Lung microvascular endothelial cell (primary cell): Measurements from ENCODE around the gene CCSER1. TPM values are rescaled to one million over a fixed set of nuclear protein-coding genes. Genes with fewer than 3 reads are reported as not detected.
"Not testable (repeated sequence)": the region's sequence is repeated elsewhere in the genome, so short reads cannot be mapped to it uniquely, and the experiment has no call there.

Experiments used
- DNase-seq, 2 donors: peaks; one replicate each; pipeline versions ENCODE4 v3.0.0 to v3.0.0-alpha.2; 2010; ENCODE audit warnings: low read depth in 2 of 2
- total RNA-seq: library from RNA; depleted of rRNA; stranded (reverse); fragments of >200 nt; gene quantifications from 2 replicates; pipeline ENCODE4 v1.2.1, GENCODE V29; 2014

The CCSER1 gene
- total RNA-seq, 1 donor from 2014 or later = 0.20 TPM

DNA sequence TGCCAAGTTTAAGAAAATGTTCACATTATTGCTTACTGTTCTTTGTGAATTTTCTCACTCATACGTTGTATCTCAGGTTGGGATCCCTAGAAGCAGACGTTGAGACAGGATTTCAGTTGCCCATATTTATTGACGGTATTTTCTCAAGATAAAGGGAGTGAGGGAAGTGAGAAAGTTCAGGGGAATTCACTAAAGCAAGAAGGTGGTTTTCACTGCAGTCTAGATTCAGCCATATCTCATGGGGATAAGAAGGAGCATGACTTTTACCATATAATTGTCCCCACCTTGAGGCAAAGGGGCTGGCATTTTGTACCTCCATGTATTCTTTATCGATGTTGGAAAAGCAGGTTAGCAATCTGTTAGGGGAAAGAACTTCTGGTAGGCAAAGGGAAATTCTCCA, 543.0 kb downstream of the CCSER1 start:
- DNase-seq = no peak

DNA sequence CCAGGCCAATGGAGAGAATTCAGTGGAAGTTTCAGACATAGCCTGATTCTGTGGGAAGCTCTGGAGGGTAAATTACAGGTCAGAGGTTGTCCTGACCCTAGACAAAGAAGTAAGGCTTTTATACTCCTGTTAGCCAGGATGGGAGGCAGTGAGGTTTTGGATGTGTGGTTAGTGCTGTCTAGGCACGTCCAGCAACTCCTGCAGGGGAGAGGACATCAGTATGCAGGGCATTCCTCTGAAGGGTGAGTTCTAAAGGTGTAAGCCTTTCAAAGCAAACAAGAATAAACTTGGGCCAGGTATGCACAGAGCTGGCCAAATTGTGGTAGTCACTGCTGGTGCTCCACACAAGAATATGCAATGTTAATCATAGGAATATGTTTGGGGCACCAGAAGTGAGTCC, 562.5 kb downstream of the CCSER1 start:
- no peak for DNase-seq

DNA sequence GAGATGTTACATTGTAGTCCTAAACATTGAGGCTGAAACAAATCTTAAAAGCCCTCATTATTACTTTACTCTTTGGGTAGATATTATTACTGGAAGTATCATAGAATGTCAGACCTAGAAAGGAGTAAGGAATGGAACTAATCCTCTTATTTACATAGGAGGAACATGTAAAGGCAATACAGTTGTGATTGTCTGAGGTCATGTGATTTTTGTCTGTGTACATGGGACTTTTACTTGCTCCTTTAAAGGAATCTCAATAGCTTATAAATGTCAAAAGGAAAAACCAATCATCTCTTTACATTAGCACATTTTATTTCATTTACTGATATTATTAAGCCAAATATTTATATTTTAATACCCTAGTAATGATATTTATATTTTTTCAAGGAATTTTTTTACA, 568.2 kb downstream of the CCSER1 start:
- no peak for DNase-seq

DNA sequence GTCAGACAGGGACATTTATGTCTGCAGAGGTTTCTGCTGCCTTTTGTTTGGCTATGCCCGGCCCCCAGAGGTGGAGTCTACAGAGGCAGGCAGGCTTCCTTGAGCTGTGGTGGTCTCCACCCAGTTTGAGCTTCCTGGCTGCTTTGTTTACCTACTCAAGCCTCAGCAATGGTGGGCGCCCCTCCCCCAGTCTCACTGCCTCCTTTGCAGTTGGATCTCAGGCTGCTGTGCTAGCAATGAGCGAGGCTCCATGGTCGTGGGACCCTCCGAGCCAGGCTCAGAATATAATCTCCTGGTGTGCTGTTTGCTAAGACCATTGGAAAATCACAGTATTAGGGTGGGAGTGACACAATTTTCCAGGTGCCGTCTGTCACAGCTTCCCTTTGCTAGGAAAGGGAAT, 578.3 kb downstream of the CCSER1 start:
- not testable (repeated sequence) for DNase-seq

DNA sequence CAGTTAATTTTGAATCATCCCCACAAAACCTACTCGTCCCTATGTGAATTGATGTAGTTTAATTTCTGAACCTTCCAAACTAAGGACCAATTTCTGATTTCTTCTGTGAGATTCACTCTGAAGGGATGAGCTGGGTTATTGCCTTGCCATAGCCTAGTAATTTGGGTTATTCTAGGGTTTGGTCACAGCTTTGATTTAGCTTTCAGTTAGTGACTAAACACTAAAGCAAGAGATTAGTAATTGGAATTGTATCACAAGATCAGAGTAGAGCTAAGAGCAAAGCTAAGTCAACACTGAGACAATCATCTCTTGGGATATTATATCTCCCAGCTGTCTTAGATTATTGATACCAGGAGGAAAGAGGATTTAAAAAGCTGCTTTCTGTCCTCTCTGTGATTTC, 588.0 kb downstream of the CCSER1 start:
- DNase-seq = no peak

DNA sequence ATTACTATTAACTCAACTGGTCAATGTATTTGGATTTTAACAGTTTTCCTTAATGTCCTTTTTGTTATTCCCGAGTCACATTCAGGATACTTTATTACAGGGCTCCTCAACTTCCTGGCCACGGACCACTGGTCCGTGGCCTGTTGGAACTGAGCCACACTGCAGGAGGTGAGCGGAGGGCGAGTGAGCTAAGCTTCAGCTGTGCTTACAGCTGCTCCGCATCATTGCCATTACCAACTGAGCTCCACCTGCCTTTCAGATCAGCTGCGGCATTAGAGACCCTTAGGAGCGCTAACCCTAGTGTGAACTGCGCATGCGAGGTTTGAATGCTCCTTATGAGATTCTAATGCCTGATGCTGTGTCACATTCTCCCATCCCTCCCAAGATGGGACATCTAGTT, 591.7 kb downstream of the CCSER1 start:
- no peak for DNase-seq

DNA sequence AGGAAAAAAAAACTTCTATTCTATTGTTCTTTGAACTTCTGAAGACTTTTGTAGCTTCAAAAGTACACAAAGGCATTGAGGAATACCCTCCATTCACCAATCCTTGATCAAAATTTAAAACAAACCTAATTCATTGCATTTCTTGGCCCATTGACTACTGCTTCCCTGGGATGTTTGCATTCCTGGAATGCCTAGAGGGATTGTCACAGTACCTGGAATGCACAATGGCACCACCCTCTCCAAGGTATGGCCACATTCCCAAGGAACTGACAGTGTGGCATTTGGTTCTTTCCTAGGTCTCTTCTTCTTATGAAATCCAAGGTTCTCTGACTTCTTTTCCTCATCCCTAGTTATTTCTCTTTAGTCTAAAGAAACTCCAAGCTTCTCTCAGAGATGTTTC, 600.7 kb downstream of the CCSER1 start:
- no peak for DNase-seq

DNA sequence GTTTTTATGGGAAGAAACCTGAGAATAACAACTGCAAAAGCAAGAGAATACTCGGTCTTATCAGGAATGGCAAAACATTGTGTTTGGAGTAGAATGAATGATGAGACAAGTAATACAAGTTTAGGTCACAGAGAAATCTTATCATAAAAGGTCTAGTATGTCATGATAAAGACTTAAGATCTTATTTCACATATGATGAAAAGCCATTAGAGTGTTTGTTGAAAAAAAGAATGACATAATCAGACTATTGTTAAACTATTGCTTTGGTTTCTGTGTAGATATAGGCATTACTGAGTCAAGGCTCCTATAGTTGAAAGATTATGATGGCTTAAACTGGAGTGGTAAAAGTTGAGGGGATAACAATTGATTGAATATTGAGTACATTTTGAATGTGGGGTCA, 603.6 kb downstream of the CCSER1 start:
- DNase-seq = no peak

DNA sequence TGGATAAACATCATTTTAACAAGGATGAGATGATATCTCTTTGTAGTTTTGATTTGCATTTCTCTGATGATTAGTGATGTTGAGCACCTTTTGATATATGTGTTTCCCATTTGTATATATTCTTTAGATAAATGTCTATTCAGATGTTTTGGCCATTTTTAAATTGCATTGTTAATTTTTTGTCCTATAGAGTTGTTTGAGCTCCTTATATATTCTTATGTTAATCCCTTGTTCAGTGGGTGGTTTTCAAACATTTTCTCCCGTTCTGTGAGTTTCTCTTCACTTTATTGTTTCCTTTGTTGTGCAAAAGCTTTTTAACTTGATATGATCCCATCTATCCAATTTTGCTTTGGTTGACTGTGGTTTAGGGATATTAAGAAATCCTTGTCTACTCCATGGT, 606.0 kb downstream of the CCSER1 start:
- DNase-seq = no peak

DNA sequence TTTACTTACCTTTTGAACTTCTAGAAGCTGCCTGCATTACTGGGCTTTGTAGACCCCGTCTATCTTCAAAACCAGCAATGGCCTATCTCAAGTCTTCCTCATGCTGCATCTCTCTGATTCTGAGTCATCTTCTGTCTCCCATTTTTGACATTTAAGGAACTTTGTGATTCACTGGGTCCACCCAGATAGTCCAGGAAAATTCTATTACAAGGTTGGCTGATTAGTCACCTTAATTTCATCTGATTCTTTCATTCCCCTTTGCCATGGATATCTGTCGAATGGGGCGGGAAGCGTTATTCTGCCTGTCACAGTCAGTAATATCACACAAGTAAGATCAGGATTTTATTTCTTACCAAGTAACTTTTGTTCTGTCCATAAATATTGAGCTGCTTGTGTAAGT, 618.0 kb downstream of the CCSER1 start:
- no peak for DNase-seq

DNA sequence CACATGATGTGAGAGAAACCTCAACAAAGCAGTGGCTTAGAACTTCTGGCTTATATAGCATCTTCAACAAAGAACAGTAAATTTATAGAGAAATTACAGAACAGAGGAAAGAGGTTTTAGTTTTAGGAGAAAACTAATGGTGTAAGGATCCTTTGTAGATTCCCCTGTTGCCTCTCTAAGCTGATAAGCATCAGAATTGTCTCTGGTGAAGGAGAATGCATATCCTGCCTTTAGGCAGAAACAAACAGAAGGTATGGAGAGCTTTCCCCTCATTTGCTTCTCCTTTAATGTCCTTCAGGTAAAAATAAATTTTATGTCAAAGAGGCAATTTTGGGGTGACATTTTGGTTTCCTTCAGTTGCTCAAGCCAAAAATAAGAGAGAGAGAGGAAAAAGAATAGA, 625.9 kb downstream of the CCSER1 start:
- no peak for DNase-seq

DNA sequence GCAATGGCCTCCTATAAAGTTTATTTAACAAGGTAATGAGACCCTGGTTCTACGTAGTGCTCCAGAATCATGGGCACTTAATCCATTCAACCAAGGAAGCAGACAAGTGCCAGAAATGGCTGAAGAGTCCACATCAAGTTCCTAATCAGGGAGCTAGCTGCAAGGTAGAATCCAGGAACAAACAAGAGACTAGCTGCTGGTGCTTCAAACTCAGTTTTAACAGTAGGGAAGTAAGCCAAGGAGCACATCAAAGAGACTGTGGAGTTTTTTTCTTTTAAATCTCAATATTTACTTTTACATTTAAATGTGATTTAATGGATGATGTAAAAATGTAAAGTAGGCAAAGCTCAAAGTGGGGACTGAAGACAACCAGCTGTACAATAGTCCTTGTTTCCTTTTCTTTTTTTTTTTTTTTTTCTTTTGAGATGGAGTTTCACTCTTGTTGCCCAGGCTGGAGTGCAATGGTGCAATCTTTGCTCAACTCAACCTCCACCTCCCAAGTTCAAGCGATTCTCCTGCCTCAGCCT, 630.4 kb downstream of the CCSER1 start:
- no peak for DNase-seq

DNA sequence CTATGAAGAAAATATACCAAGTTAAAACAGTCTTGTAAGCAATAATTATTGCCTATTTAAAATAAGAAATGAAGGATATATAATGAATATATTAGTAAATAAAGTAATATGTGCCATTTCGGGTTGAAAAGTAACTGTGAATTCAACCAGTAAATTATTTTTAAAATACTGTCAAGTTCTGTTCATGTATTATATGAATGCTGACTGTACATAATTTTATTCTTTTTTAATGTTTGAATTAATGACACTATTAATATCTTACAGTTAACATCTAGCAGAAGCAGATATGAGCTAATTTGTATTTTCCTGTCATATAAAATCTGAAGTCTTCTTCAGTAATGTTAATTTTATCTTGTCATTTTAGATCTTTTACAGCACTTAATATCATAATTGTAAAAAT, 632.9 kb downstream of the CCSER1 start:
- DNase-seq = no peak

DNA sequence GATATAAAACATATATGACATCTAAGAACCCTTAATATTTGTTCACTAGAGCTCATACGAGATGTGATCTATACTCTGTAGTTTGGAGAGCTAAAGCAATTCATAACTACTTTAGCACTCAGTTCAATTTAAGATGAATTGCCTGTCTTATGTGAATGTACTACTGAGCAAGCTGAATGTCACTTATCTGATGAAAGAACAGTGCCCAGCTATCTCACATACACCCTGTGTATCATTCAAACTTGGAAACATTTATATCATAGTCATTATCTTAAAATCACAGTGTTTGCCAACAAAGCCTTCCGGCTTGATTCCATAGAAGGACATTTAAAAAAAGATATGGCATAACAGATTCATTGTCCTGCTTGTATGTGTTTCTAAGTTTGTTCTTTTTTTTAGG, 639.6 kb downstream of the CCSER1 start:
- no peak for DNase-seq

DNA sequence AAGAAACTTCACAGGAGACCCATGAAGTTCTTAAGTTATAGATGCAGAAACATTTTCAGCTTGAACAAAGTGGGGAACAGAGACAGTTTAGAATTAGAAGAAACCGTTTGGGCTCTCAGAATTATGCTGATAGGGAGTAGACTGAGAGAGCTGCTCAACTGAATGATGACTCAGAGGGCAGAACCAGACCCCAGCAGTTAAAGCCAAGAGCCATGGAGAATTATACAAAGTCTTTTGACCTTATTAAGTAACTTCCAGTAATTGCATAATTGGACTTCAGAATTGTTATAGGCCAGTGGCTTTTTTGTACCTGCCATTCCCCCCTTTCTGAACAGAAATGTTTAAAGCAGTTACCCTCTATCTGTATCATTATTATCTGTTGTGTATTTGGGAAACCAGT, 642.1 kb downstream of the CCSER1 start:
- no peak for DNase-seq

DNA sequence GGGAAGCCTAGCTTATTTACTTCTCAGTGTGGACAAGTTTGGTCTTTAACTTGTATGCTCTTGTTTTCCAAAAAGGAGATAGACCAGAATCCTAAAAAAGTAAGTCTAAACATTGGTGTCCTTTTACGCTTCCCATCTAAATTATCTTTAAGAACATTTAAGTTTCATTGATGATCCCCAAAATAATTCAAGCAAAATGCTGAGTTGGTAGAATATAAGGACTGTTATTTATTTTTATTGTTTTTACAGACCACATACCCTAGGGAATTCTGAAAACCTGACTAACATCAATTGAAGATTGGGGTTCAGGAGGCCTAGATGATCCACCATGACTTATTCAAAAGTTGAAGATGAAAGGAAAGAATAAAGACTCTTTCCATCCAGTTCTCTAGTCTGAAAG, 653.0 kb downstream of the CCSER1 start:
- no peak for DNase-seq

DNA sequence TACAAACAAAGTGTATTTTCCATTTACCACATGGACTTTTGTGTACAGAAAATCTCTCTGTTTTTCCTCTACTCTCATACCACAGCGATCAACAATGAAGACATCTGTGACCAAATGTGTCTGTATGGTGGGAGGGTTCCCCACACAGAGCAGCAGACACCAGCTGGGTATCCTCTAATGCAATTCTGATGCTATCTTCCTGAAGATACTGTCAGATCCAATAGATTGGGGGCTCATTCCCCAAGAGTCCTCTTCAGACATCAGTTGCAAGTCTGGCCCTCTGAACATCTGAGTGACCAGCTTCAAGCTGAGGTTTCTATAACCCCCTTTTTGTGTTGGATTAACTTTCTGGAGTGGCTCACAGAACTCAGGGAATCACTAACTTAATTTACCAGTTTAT, 659.4 kb downstream of the CCSER1 start:
- no peak for DNase-seq

DNA sequence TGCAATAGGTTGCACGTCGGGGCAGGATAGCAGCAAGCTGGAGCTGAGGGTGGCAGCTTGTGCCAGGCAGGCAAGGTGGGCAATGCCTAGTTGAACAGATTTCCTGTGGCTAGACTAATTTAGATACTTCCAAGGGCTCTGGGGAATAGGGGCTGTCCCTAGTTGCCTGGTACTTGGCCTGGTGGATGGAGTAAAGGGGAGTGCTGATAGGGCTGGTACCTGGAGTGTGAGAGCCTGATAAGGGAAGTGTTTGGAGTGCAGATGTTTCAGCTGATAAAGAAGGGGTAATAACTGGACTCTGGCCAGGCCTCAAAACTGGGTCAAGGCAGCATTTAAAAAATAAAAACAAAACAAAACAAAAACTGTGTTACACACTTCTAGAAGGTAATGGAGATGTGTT, 665.5 kb downstream of the CCSER1 start:
- DNase-seq = no peak

DNA sequence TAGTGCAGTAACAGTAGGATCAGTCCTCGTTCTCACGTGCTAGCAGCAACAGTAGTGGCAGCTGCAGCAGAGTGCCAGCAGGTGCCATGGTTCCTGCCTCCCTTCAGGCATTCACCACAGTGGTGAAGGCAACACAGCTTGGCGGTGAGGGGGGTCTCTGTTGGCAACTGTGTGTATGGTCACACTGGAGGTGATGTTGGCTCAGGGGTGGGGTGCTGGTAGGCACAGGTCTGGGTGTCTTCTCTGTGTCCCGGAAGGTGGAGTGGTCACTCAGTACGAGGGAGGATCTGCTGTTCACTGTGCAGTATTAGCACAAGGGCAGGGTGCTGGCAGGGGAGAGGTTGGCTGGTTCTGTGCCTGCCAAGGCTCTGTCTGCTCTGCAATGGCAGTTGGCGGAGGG, 671.8 kb downstream of the CCSER1 start:
- no peak for DNase-seq

DNA sequence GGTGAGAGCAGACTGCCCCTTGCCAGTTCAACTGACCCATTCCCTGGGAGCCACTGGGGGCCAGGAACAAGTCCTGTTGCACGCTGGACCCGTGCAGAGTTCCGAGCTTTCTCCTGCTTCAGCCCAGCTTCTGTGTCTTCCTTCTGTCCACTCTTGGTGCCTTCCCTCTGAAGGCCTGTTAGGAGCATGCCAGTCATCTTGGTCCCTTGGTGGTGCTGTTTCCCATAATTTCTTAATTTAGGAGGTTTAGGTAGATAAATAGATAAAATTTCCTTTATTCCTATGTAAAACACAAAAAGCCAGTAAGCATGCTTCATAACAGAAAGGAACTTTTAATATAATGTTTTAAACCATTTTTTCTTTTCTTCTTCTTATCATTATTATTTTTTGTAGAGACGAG, 672.7 kb downstream of the CCSER1 start:
- DNase-seq = no peak

DNA sequence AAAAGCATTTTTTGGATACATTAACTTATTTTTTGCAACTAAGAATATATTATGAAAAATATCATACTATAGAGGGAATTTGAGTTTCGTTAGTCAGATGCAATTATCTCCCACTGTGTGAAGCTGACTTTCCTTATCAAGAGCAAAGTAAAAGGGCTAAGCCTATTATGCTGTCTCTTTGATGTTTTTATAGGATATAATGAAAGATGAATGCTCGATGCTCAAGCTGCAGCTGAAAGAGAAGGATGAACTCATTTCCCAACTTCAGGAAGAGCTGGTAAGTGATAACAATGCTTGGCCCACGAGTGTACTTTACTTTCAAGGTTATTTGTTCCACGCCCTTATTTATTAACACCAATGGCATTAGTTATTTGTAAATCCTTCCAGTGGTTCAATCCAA, 688.4 kb downstream of the CCSER1 start:
- DNase-seq = no peak

DNA sequence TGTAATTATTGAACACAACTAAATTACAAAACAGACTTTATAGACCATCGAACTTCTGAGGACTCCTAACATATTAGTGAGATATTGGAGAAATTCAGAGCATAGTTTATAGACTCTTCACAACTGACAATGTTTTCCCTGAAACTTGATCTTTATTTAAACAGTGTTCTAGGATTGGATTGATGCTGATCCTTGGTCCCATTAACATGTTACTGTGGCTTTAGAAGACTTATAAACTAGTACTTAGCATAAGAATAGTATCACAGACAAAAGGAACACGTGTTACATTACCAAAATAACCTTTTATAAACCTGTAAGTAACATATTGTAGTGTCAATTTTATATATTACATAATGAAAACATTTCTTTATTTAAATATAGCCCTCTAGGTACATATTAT, 689.6 kb downstream of the CCSER1 start:
- no peak for DNase-seq

DNA sequence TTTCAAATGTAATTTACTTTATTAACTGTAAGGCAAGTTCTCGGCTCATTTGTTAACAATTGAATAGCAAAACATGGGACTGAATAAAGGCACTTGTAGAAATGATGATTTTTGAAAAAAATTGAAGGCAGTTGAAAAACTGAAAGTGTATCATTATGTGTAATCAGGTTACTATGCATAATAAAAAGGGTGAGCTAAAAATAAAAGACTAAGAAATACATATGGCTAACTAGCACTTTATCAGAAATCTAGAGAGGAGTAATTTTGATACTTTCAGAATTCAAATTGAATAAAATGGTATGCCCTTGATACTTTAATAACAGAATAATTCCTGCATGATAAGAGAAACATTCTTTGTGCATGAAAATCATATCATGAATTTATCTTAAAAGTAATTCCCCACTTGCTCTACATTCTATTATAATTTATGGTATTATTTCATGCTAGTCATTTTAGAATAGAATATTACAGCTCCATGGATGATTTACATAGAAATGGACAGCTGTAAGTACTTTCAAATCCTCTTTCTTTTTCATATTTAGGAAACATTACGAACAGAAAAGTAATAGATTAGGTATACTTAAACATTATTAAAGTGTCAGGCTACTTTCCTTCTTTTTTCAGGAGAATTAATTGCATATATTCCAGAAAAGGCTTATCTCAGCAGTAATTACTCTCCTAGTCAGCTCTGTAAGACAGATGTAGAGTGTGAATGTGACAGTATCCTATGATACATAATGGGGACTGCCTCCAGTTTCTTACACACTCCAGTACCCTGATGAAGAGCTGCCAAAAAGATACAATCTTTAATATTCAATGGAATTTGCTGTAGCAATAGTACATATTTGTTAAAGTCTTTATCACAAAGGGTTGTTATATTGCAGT, 697.3 kb downstream of the CCSER1 start:
- DNase-seq = no peak

DNA sequence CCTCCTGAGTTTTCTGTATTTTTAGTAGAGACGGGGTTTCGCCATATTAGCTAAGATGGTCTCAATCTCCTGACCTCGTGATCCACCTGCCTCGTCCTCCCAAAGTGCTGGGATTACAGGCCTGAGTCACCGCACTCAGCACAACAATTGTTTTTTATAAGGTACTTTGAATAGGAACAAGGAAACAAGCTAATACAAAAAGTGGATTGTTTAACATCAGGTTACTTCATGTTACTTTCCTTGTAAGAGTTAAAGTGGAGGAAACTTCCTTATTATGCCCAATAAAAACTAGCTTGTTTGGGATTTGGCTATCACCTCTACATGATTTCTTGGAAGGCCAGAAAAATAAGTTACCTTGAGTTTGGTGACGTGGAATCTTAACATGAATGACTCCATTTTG, 698.7 kb downstream of the CCSER1 start:
- DNase-seq = no peak
